ENCODE data around the gene BTNL9. TPM values are rescaled to one million over a fixed set of nuclear protein-coding genes. Genes with fewer than 3 reads are reported as not detected.

Gene BTNL9
- polyA plus RNA-seq (2013), result 0.03 and 0.12 TPM in 2 replicates

- H3K18ac ChIP-seq (ENCODE audit: low read length), result no peak within 1 kb of the TSS
- H3K4me3 ChIP-seq (ENCODE audit: low read depth, low read length), result no peak within 1 kb of the TSS
- no peaks in the 10 kb centered on the region for H3K9me3 ChIP-seq (ENCODE audit: insufficient read depth, low read depth, low read length)
- no peak within 1 kb of the TSS for H3K14ac ChIP-seq (ENCODE audit: low read length)
- H3K79me1 ChIP-seq (ENCODE audit: low read length), result no peaks in the 10 kb centered on the region
- H3K4ac ChIP-seq (ENCODE audit: low read depth, low read length), result no peak within 1 kb of the TSS
- H3K36me3 ChIP-seq (ENCODE audit: control insufficient read depth in 1 of 2, insufficient read depth in 2 of 2, low read length in 2 of 2), result no peaks in the 10 kb centered on the region
- H3K9ac ChIP-seq (ENCODE audit: low read length), result no peak within 1 kb of the TSS
- H2BK120ac ChIP-seq (ENCODE audit: insufficient read depth, low read length, poor library complexity), result no peak within 1 kb of the TSS
- WGBS (ENCODE audit: extremely low coverage, insufficient coverage, insufficient read length), result no CpG with 5 or more reads among the region's 17 CpGs
- H3K23ac ChIP-seq (ENCODE audit: low read length), result no peak within 1 kb of the TSS
- no peaks in the 10 kb centered on the region for H3K27me3 ChIP-seq (ENCODE audit: insufficient read depth, low read length)
- H4K12ac ChIP-seq (ENCODE audit: low read depth, low read length), result no peak within 1 kb of the TSS
- H2BK5ac ChIP-seq (ENCODE audit: low read depth, low read length, poor library complexity), result no peak within 1 kb of the TSS
- DNase-seq, result no peak
- H4K8ac ChIP-seq (ENCODE audit: low read depth, low read length), result no peak within 1 kb of the TSS
- H2AFZ ChIP-seq (ENCODE audit: insufficient read depth, low read length, poor library complexity), result no peak within 1 kb of the TSS
- no peak within 1 kb of the TSS for H2BK12ac ChIP-seq (ENCODE audit: low read length)
- H2AK5ac ChIP-seq (ENCODE audit: low read length), result no peak within 1 kb of the TSS
- H3K4me1 ChIP-seq (ENCODE audit: control insufficient read depth in 1 of 2, insufficient read depth in 2 of 2, low read length in 2 of 2), result no peaks in the 10 kb centered on the region
- no peak within 1 kb of the TSS for H3K27ac ChIP-seq (ENCODE audit: low read depth, low read length)
- peak within 1 kb of the TSS; percentile 16 for H3K4me2 ChIP-seq (ENCODE audit: low read length)
- H4K91ac ChIP-seq (ENCODE audit: low read depth, low read length), result no peak within 1 kb of the TSS
- no peaks in the 10 kb centered on the region for H3K79me2 ChIP-seq (ENCODE audit: control insufficient read depth, insufficient read depth, low read length, poor library complexity)
Measured at GRCh38 chr5:181039931-181040630, at the start of gene BTNL9. Gene BTNL9, plus strand, starts transcription at chr5:181040266. Its CDS starts 5,224 bp downstream, at chr5:181045490.

DNA sequence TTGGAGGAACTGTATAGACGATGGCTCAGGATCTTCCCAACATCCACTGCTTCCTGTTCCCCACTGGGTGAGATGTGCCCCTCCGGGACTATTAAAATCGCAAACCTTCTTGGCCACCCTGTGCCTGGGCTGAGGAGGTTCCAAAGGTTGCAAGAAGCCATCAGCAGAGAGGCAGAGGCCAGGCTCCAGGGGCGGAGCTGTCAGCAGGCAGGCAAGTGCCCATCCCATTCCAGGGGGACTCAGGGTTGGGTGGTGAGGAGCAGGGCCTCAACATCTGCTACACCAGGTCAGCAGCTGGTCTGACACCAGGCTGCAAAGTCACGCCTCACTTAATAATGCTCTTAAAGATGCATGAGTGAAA, 49.2 kb upstream of the BTNL9 start:
- H3K27ac ChIP-seq (ENCODE audit: low read depth, low read length), result no peak overlapping the region
- H2AFZ ChIP-seq (ENCODE audit: insufficient read depth, low read length, poor library complexity), result no peak overlapping the region
- H3K4me1 ChIP-seq (ENCODE audit: control insufficient read depth in 1 of 2, insufficient read depth in 2 of 2, low read length in 2 of 2), result no peaks in the 10 kb centered on the region
- H3K4me2 ChIP-seq (ENCODE audit: low read length), result no peak overlapping the region
- no peak overlapping the region for H3K4ac ChIP-seq (ENCODE audit: low read depth, low read length)
- no peak overlapping the region for H3K18ac ChIP-seq (ENCODE audit: low read length)
- H3K79me1 ChIP-seq (ENCODE audit: low read length), result no peaks in the 10 kb centered on the region
- no peaks in the 10 kb centered on the region for H3K79me2 ChIP-seq (ENCODE audit: control insufficient read depth, insufficient read depth, low read length, poor library complexity)
- H2BK120ac ChIP-seq (ENCODE audit: insufficient read depth, low read length, poor library complexity), result no peak overlapping the region
- no peak overlapping the region for H2BK12ac ChIP-seq (ENCODE audit: low read length)
- H3K4me3 ChIP-seq (ENCODE audit: low read depth, low read length), result no peak overlapping the region
- no CpG with 5 or more reads among the region's 5 CpGs for WGBS (ENCODE audit: extremely low coverage, insufficient coverage, insufficient read length)
- no peak overlapping the region for H2BK5ac ChIP-seq (ENCODE audit: low read depth, low read length, poor library complexity)
- no peak overlapping the region for H4K91ac ChIP-seq (ENCODE audit: low read depth, low read length)
- no peak overlapping the region for H3K14ac ChIP-seq (ENCODE audit: low read length)
- H4K8ac ChIP-seq (ENCODE audit: low read depth, low read length), result no peak overlapping the region
- no peak overlapping the region for H3K23ac ChIP-seq (ENCODE audit: low read length)
- no peak overlapping the region for H4K12ac ChIP-seq (ENCODE audit: low read depth, low read length)
- DNase-seq, result no peak
- no peaks in the 10 kb centered on the region for H3K27me3 ChIP-seq (ENCODE audit: insufficient read depth, low read length)
- no peaks in the 10 kb centered on the region for H3K36me3 ChIP-seq (ENCODE audit: control insufficient read depth in 1 of 2, insufficient read depth in 2 of 2, low read length in 2 of 2)
- H3K9me3 ChIP-seq (ENCODE audit: insufficient read depth, low read depth, low read length), result no peaks in the 10 kb centered on the region
- H2AK5ac ChIP-seq (ENCODE audit: low read length), result no peak overlapping the region
- no peak overlapping the region for H3K9ac ChIP-seq (ENCODE audit: low read length)

DNA sequence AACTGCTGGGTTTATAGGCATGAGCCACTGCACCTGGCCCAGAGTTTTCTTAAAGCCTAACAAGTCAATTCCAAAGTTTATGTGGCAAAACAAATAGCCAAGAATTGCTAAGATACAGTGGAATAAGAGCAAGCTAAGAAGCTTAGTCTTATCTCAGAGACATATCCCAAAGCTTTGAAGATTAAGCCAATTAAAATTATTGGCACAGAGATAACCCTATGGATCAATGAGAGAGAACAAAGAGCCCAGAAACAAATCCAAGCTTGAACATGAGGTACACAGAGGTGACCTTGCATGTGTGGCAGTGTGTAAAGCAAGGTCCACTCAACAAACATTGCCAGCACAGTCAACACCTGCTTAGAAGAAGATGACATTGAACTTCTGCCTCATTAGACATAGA, 38.1 kb upstream of the BTNL9 start:
- Histone ChIP-seq H3K9me3 (ENCODE audit: insufficient read depth, low read depth, low read length) (peaks cover 2% of the 10 kb centered on the region), H2BK5ac (ENCODE audit: low read depth, low read length, poor library complexity) (no peak overlapping the region), H3K18ac (ENCODE audit: low read length) (no peak overlapping the region), H2BK120ac (ENCODE audit: insufficient read depth, low read length, poor library complexity) (no peak overlapping the region), H4K8ac (ENCODE audit: low read depth, low read length) (no peak overlapping the region), H3K79me2 (ENCODE audit: control insufficient read depth, insufficient read depth, low read length, poor library complexity) (no peaks in the 10 kb centered on the region), H4K12ac (ENCODE audit: low read depth, low read length) (no peak overlapping the region), H3K27me3 (ENCODE audit: insufficient read depth, low read length) (no peaks in the 10 kb centered on the region), H3K4me3 (ENCODE audit: low read depth, low read length) (no peak overlapping the region), H3K14ac (ENCODE audit: low read length) (no peak overlapping the region), H3K4me2 (ENCODE audit: low read length) (no peak overlapping the region), H3K9ac (ENCODE audit: low read length) (no peak overlapping the region), H3K4me1 (ENCODE audit: control insufficient read depth in 1 of 2, insufficient read depth in 2 of 2, low read length in 2 of 2) (no peaks in the 10 kb centered on the region), H3K23ac (ENCODE audit: low read length) (no peak overlapping the region), H3K36me3 (ENCODE audit: control insufficient read depth in 1 of 2, insufficient read depth in 2 of 2, low read length in 2 of 2) (no peaks in the 10 kb centered on the region), H2BK12ac (ENCODE audit: low read length) (no peak overlapping the region), H3K79me1 (ENCODE audit: low read length) (no peaks in the 10 kb centered on the region), H4K91ac (ENCODE audit: low read depth, low read length) (no peak overlapping the region), H2AK5ac (ENCODE audit: low read length) (no peak overlapping the region), H3K27ac (ENCODE audit: low read depth, low read length) (no peak overlapping the region), H2AFZ (ENCODE audit: insufficient read depth, low read length, poor library complexity) (no peak overlapping the region), H3K4ac (ENCODE audit: low read depth, low read length) (no peak overlapping the region)
- DNase-seq, result no peak

- H4K8ac ChIP-seq (ENCODE audit: low read depth, low read length), result no peak overlapping the region
- H3K9ac ChIP-seq (ENCODE audit: low read length), result no peak overlapping the region
- no peak overlapping the region for H4K91ac ChIP-seq (ENCODE audit: low read depth, low read length)
- no peak overlapping the region for H3K23ac ChIP-seq (ENCODE audit: low read length)
- no peaks in the 10 kb centered on the region for H3K79me2 ChIP-seq (ENCODE audit: control insufficient read depth, insufficient read depth, low read length, poor library complexity)
- H2AK5ac ChIP-seq (ENCODE audit: low read length), result no peak overlapping the region
- no peaks in the 10 kb centered on the region for H3K27me3 ChIP-seq (ENCODE audit: insufficient read depth, low read length)
- no peak overlapping the region for H2BK5ac ChIP-seq (ENCODE audit: low read depth, low read length, poor library complexity)
- no peak overlapping the region for H3K4me2 ChIP-seq (ENCODE audit: low read length)
- H3K27ac ChIP-seq (ENCODE audit: low read depth, low read length), result no peak overlapping the region
- no peak overlapping the region for H3K18ac ChIP-seq (ENCODE audit: low read length)
- WGBS (ENCODE audit: extremely low coverage, insufficient coverage, insufficient read length), result no CpG with 5 or more reads among the region's 9 CpGs
- no peak for DNase-seq
- H4K12ac ChIP-seq (ENCODE audit: low read depth, low read length), result no peak overlapping the region
- H3K4ac ChIP-seq (ENCODE audit: low read depth, low read length), result no peak overlapping the region
- H2BK120ac ChIP-seq (ENCODE audit: insufficient read depth, low read length, poor library complexity), result no peak overlapping the region
- H3K36me3 ChIP-seq (ENCODE audit: control insufficient read depth in 1 of 2, insufficient read depth in 2 of 2, low read length in 2 of 2), result no peaks in the 10 kb centered on the region
- H3K9me3 ChIP-seq (ENCODE audit: insufficient read depth, low read depth, low read length), result peaks cover 2% of the 10 kb centered on the region
- no peak overlapping the region for H2BK12ac ChIP-seq (ENCODE audit: low read length)
- no peak overlapping the region for H2AFZ ChIP-seq (ENCODE audit: insufficient read depth, low read length, poor library complexity)
- H3K4me1 ChIP-seq (ENCODE audit: control insufficient read depth in 1 of 2, insufficient read depth in 2 of 2, low read length in 2 of 2), result no peaks in the 10 kb centered on the region
- no peaks in the 10 kb centered on the region for H3K79me1 ChIP-seq (ENCODE audit: low read length)
- no peak overlapping the region for H3K4me3 ChIP-seq (ENCODE audit: low read depth, low read length)
- no peak overlapping the region for H3K14ac ChIP-seq (ENCODE audit: low read length)
Measured at GRCh38 chr5:181005791-181006190, 34.3 kb upstream of the BTNL9 start.

Data from trophoblast cell (in vitro differentiated cells and primary cell).